HG03103 (cell line): ENCODE data around the gene HOXA4.

Experiments used
- ATAC-seq: cut with Tn5 transposase; IDR thresholded peaks from one replicate; pipeline ENCODE4 v1.9.1; 2021; ENCODE audit warnings: low read depth; ENCODE audit not compliant: unreplicated experiment

Gene HOXA4

DNA sequence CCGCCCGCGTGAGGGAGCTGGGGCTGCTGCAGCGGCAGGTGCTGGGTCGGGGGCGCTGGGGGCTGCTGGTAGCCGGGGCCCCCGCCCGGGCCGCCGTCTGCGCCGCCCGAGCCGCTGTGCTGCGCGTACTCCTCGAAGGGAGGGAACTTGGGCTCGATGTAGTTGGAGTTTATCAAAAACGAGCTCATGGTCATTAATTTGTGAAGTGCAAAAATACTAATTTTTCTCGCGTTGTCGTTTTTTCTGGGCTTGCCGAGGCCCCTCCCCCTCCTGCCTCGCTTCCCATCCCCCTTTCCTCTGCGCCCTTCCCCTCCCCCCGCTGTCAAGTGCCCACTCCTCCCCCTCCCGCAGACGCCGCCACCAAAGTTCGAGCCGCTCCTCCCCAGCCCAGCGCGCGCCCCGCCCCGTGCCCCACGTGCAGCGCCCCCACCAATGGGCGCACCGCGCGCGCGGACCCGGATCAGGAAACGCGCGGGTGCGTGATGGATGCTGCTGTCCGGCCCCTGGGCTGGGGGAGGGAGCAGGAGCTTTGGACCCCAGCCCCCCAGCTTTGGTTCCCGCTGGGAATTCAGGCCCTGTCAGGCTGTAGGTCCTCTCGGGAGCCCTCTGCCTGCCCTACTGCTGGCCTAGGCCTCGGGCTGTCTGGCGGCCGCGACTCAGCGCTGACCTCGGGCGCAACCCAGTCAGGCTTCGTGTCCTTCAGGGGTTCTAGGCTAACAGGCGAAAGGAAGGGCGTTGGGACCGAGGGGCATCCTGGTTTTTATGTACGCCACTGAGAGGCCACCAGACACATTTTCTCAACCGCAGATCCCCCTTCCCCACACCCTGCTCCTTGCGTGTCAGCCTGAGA is at the start of gene HOXA4:
TSS of gene HOXA4 (minus strand) at position 218 of the 850 bp plus-strand sequence. CDS start at position 194, 24 bp downstream.
- no peak for ATAC-seq

GRCh38 chr7:27179503-27180430 is 49.2 kb upstream of the HOXA4 start:
- ATAC-seq = no peak

DNA sequence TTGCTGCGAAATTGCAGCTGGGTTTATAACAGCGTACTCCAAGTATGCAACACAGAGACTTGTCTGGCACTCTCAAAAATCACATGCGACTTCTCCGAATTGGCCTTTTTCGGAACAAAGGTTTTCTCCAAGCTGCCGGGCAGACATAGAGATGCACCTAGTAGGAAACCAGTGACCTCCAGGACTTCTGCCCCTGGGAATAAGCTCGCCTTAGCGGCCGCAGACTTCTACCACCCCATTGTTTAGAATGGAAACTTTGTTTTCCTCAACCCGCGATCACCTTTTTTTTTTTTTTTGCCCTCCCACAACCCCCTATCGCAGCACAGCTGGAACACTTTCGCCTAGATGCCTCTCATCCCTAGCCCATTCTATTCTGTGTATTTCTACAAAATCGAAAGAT is 48.5 kb upstream of the HOXA4 start:
- ATAC-seq = no peak

- no peak for ATAC-seq
Measured at GRCh38 chr7:27178366-27178765, 47.8 kb upstream of the HOXA4 start.

- no peak for ATAC-seq
Measured at GRCh38 chr7:27177795-27178320, 47.3 kb upstream of the HOXA4 start.

GRCh38 chr7:27176962-27177794 is 46.6 kb upstream of the HOXA4 start:
- ATAC-seq = no peak

DNA sequence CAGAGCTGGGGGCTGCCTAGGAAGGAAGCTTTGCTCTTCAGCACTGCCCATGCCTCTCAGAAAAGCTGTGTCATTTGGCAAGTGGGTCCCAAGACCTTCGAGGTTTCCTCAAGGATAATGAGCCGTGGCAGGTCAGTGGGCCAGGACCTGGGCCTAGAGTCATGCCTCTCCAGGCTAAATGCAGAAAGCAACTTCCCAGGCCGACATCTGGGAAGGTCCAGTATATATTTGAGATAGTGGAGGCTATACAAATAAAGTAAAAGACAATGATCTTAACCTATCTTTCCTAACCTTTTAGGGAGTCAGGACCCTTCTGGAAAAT is 45.9 kb upstream of the HOXA4 start:
- no peak for ATAC-seq

DNA sequence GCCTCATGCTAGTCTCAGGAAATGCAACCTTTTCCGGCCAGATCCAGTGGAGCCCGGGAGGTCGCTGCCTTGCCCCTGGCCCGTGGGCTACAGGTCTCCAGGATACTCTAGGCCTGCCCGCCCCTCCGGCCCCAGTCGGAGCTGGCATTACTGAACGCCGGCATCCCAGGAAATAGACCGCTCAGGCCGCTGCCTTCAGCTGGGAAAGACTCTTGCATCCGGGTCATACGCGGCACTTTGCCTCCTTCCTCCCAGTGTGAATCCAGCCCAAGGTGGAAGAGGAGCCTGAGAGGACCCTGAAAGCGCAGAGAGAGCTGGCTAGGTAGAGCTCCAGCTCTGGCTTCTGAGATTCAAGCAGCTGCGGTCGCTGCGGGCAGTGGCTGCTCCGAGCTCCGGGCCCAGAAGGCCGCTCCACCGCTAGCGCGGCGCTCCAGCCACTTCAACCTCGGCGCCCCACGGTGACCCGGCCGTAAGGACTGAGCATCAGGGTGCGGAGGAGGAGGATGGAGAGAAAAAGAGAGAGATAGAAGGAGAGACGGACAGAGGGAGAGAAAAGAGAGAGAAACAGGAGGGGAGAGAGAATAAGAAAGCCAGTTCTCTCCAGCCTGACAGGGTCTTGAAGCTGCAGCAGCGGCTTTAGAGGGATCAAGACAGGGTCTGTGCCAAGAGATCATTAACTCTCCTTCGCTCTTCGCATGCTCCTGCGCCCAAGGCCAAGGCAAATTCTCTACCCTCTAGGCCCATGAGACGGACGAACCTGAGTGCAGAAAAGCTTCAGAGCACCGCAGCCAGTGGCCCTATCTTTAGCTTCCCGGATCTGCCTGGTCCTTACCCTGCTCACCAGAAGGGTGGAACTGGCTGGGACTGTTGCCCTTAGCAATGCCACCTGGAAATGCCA is 45.3 kb upstream of the HOXA4 start:
- no peak for ATAC-seq

DNA sequence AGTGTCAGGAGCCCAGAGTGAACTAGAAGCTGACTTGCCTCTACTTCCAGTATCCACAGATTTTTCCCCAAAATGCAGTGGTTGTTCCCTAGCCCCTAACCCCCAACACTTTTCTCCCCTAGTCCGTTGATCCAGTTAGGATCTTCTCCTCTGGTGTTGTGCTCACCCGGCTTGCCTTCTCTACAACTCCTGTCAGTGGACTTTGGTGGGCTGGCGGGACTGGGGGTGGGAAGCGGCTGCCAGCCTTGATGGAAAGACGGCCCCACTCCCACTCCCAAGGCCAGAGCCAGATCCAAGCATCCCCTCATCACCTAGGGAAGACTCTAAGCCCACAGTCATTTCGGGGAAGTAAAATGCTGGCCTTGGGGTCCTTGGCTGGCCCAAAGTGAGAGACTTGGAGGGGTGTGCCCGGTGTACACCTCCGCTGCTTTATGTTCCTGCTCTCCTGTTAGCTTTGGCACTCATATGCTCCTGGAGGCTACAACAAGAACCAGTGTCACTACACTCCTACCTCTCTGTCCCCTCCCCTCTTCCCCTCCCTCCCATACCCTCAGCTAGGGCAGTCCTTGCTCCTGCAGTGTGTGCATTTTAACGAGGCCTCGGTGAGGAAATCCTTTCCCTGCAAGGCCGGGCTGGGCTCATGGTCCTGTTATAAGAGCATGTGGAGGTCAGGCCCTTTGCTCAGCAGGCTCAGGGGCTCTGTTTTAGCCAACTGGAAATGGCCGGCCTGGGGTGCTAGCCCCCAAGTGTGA is 44.5 kb upstream of the HOXA4 start:
- ATAC-seq = no peak

DNA sequence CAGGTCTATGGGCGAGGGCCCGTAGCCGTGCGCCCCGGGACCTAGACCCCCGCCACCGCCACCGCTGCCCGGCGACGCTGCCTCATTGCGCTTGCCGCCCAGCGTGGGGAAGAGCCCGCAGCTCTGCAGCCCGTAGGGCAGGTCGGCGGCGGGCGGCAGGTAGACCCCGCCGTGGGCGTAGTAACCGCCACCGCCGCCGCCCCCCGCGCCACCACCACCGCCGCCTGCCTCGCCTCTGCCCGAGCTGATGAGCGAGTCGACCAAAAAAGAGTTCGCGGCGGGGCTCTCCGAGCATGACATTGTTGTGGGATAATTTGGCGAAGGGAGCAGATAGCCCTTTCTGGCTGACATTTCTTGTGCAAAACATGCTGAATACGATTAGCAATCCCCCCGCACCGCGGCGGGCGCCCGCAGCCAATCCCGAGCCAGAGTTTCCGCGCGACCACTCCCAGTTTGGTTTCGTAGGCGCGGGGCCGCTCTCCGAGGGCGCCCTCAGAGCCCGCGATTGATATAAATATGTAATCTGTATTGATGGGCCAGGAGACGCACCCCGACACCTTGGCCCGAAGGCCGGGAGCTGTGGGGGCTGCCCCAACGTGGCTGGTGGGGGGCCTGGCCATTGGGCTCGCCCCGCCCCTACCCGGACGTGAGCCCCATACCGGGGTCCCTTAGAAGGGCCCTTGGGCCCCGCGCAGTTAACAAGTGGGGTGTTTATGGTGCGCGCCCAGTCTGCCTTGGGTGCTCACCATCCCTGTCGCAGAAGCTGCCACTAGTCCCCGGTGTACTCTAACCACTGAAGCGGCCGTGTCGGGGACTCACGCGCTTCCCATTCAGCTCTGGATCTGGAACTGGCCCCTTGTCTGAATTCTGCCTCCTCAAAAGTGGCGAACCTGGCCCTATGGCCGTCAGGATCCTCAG is 43.7 kb upstream of the HOXA4 start, which contains the start of gene HOXA10:
TSS of gene HOXA10 (minus strand) at position 365 of the 918 bp plus-strand sequence. CDS start at position 351, 14 bp downstream.
- no peak for ATAC-seq

- ATAC-seq = no peak
Measured at GRCh38 chr7:27173511-27173955, 43.0 kb upstream of the HOXA4 start.

GRCh38 chr7:27172823-27173510 is 42.4 kb upstream of the HOXA4 start:
- ATAC-seq = no peak

- no peak for ATAC-seq
Measured at GRCh38 chr7:27172315-27172774, 41.8 kb upstream of the HOXA4 start.

- ATAC-seq = no peak
Measured at GRCh38 chr7:27171637-27172314, 41.2 kb upstream of the HOXA4 start.

GRCh38 chr7:27171325-27171636 is 40.7 kb upstream of the HOXA4 start:
- no peak for ATAC-seq
